ENCODE results near the gene JAKMIP2.

The JAKMIP2 gene

GRCh38 chr5:147688656-147689356 is 93.7 kb downstream of the JAKMIP2 start:
- ChIA-PET CTCF (interaction anchor here (0.7 to 2.7 kb wide), 4 partner anchors 9 to 1042 kb away, joined by 3 to 9 read pairs (median 3); no protein-coding TSS in a partner anchor), POLR2A (no interaction called here)
- DNase-seq (ENCODE audit: extremely low spot score) = no peak
- TF ChIP-seq CTCF (IDR thresholded peaks at IDR 0.05; ENCODE audit: control extremely low read depth, extremely low read depth, low read depth, missing control alignments) = no peak

- no peak for DNase-seq (ENCODE audit: extremely low spot score)
- CTCF ChIA-PET = no interaction called here
- POLR2A ChIA-PET = no interaction called here
- no peak for TF ChIP-seq CTCF (IDR thresholded peaks at IDR 0.05; ENCODE audit: control extremely low read depth, extremely low read depth, low read depth, missing control alignments)
Measured at GRCh38 chr5:147687118-147687517, 95.4 kb downstream of the JAKMIP2 start.

GRCh38 chr5:147686421-147686820 is 96.1 kb downstream of the JAKMIP2 start:
- no peak for TF ChIP-seq CTCF (IDR thresholded peaks at IDR 0.05; ENCODE audit: control extremely low read depth, extremely low read depth, low read depth, missing control alignments)
- no peak for DNase-seq (ENCODE audit: extremely low spot score)
- ChIA-PET CTCF (no interaction called here), POLR2A (no interaction called here)

GRCh38 chr5:147685993-147686392 is 96.5 kb downstream of the JAKMIP2 start:
- no peak for TF ChIP-seq CTCF (IDR thresholded peaks at IDR 0.05; ENCODE audit: control extremely low read depth, extremely low read depth, low read depth, missing control alignments)
- no peak for DNase-seq (ENCODE audit: extremely low spot score)
- ChIA-PET CTCF (no interaction called here), POLR2A (no interaction called here)

GRCh38 chr5:147675168-147675567 is 107.4 kb downstream of the JAKMIP2 start:
- DNase-seq (ENCODE audit: extremely low spot score) = no peak
- ChIA-PET CTCF (no interaction called here), POLR2A (no interaction called here)
- TF ChIP-seq CTCF (IDR thresholded peaks at IDR 0.05; ENCODE audit: control extremely low read depth, extremely low read depth, low read depth, missing control alignments) = no peak

- no peak for DNase-seq (ENCODE audit: extremely low spot score)
- ChIA-PET POLR2A (no interaction called here), CTCF (no interaction called here)
- TF ChIP-seq CTCF (IDR thresholded peaks at IDR 0.05; ENCODE audit: control extremely low read depth, extremely low read depth, low read depth, missing control alignments) = no peak
Measured at GRCh38 chr5:147674411-147674810, 108.1 kb downstream of the JAKMIP2 start.

Data from GM10248 (cell line).